Activated CD4-positive, alpha-beta T cell treated with anti-CD3 and anti-CD28 coated beads, Interleukin-2, Interleukin-6, amounts not matched to agents 100 ng/mL and 50 ng/mL, durations not matched to agents 16 hours and 8 hours (primary cell): Measurements from ENCODE around the gene ELMO3.

Source experiments
- DNase-seq: peaks from one replicate; pipeline ENCODE4 v3.0.0-alpha.2; 2020

Gene ELMO3

DNA sequence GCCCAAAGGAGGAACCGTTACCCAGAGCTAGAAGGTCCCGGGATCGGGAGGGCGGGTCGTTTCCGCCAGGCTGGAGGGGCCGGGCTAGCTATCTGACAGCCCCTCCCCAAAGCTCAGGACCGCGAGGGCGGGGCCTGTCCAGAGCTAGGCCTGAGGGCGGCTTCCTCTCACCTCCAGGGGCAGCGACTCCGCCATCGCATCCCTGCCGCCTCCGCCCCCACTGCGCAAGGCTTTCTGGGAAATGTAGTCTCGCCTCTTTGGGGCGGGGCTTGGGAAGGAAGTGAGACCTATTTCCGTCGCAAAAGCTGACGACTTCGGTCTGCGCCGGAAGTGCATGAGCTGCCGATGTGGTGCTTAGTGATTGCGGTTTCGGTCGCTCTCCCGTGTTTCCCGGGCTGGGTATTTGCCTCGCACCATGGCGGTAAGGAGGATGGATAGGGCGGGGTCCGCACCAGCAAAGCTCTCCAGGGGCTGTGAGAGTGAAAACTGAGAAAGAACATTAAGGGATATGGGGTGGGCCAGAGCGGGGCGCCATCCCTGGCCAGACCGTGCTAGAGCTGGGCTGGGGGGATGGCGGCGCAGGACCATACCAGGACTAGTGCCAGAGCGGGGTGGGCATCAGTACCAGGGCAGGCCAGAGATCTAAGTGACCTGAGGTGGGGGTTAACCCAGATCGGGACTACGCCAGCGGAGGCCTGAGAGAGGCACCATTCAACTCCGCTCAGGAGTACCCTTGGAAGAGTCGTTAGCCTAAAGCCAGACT, 28.1 kb downstream of the ELMO3 start, which contains the start of gene TMEM208:
TSS of gene TMEM208 (plus strand) at position 327 of the 763 bp plus-strand sequence. CDS start at position 416, 89 bp downstream.
- peak; percentile 100 for DNase-seq

GRCh38 chr16:67227567-67227921, 28.6 kb downstream of the ELMO3 start:
- no peak for DNase-seq

- no peak for DNase-seq
Measured at GRCh38 chr16:67228034-67228785, 29.3 kb downstream of the ELMO3 start.

- DNase-seq: no peak
Measured at GRCh38 chr16:67228905-67229304, 30.0 kb downstream of the ELMO3 start.

DNA sequence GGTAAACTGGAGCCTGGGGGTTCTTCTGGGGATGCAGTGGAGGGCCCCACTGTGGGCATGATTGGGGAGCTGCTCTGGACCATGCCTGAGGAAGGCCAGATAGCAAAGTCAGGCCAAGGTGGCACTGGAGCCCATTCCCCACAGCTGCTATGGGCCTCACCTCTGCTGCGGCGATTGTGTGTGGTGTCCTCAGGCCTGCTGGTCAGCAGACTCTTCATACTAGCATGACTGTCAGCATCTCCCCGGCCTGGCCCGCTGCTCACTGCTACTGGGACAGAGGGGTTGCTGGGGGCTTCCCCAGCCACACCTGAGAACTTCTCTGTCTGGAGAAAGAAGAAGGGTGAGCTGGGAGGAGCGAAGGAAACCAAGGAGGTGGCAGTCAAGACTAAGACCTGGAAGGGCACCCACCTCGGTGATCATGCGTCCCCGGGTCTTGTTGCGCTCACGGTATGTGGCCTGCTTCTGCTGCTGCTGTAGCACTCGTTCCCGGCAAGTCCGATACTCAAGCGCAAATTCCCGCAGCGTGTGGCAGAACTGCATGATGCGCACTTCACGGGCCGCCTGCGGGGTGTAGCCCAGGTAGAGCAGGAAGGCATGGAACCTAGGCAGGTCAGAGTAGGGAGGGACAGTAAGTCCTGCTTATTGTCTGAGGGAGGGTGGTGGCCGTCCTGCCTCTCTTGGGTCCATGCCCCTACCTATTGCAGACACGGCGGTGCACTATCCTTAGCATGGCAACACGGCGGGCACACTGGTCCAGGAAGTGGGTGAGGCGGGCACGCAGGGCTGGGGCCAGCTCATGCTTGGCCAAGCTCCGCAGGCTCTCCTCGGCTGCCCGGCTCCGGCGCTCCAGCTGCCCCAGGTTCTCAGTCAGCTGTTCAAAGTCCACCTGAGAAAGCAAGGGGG, 31.2 kb downstream of the ELMO3 start:
- DNase-seq: no peak

GRCh38 chr16:67230809-67231660, 32.1 kb downstream of the ELMO3 start:
- DNase-seq: no peak

DNA sequence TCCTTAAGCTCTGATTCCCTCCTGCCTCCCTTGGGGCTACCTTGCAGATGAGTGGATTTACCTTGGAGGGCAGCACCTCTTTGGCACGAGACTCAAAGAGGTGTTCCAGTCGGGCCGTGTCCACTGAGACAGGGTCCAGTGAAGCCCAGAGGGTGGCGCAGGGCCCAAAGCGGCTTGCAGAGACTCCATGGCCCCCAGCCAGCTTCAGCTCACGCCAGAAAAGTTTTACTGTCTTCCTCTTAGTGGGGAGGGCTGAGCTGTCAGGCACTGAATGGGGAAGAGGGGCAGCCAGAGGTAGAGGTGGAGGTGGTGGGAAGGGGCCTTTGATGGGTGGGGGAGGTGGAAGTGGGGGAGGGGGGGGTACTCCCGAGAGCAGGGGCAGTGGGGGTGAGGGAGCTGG, 34.7 kb downstream of the ELMO3 start:
- DNase-seq: no peak

- DNase-seq: no peak
Measured at GRCh38 chr16:67234180-67234597, 35.3 kb downstream of the ELMO3 start.

DNA sequence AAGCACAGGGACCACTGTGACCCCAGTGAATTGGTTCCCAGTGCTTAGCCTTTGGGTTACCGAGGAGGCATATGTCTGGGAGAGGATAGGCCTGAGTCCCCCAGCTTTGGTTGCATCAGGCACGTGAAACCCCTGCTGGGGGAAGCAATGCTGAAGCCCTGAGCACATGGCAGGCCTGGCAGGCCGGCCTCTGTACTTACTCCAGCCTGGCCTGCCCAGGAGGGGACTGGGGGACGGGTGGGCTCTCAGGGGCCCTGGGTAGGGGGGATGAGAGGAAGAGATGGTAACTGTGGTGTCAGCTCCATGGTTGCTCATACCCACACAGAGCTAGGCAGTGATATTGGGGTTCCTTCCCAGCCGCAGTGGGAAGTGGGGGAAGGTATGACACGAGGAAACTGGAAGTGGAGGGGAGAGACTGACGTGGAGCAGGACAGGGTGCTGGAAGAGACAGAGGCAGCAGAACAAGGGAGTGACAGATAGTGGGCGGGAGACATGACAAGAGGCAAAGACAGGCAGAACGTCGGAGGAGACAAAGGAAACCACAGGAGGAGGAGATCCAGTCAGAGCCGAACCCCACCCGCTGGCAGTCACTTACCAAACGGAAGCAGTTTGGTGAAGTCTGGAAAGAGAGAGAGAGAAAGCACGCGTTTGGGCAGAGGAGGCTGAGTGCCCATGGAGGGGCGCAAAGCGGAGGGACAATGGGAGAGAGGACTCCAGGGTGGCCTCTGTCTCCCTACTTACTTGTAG, 37.1 kb downstream of the ELMO3 start:
- DNase-seq: peak; percentile 74

GRCh38 chr16:67236563-67237395, 37.8 kb downstream of the ELMO3 start:
- peak; percentile 91 for DNase-seq

- no peak for DNase-seq
Measured at GRCh38 chr16:67237396-67238277, 38.7 kb downstream of the ELMO3 start.

GRCh38 chr16:67238278-67238575, 39.3 kb downstream of the ELMO3 start:
- no peak for DNase-seq

DNA sequence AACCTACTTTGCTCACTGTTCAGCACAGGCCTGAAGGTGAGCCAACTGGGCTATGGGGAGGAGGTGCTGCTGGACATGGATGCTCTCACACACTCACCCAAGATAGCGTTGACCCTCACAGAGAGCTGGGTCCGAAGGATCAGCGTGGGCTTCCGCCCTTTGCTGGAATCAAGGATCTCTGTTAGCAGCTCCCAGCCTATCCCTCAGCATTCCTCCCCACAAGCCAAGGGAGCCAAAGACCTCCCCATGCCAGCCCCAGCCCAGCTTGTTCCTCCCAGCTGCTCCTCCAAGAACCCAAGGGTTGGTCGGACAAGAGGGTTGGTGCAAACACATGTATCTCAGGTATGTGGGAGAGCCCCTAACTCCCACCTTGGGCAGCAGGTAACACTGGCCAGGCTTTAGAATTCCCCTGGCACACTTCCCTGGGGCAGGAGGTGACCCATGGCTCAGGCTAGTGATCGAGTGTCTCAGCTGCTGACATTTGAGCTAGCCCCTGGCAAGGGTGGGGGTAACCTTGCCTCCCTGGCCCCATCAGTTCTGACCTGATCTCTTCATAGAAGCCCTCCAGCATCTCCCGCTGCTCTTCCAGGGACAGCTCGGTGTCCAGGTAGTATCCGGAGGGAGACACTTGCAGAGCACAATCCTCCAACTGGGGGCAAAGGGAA, 40.0 kb downstream of the ELMO3 start:
- DNase-seq: no peak

DNA sequence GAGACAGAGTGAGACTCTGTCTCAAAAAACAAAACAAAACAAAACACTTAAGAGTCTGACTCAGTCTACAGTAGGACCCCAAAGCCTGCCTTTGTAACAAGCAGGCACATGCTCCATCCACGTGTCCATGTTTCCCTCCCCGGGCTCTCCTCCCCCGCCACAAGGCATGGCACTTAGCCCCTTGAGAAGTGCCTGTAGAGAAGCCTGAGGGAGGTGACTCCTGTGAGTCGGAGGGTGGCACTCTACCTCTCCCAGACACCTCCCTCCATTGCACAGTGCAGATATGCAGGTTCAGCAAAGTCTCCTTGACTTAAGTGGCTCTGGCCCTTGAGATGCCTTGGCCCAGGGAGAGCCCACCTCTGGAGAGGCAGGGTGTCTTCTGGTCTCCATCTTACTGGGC, 41.6 kb downstream of the ELMO3 start:
- no peak for DNase-seq

DNA sequence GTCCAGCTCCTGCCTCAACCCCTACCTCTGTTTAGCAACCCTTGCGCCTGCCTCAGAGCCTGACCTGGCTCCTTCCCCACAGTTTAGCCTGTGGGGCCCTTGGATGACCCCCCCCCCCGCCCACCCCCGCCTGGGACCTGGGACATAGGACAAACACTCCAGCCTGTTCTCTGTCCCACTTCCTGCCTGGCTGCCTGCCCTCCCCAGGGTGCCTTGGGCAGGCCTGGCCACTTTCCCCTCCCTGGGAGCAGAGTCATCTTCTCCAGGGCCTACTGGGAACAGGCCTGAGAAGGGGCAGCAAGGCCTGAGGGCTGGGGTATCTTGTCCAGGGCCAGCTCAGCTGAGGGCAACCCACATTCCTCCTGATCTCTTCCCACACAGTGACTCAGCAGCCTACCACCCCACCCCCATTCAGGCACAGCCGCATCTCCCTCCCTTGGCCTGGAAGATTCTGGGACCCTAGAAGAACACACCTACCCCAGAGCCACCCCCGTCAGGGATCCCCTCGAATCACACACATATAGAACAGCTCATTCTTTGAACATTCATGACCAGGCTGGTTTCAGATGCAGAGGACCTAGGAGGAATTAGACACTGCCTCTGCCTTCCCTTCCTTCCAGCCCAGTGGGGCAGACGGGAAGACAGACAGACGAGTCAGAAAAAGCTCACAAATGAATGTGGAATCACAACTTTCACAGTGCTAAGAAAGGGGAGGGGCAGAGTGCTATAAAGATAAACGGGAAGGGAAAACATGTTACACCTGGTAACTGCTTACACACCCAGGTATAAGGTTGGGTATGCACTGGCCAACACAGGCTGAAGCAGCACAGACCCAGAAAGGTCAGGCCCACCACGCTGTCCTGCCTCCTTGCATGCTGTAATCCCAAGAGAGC, 42.3 kb downstream of the ELMO3 start:
- no peak for DNase-seq

GRCh38 chr16:67242138-67242730, 43.3 kb downstream of the ELMO3 start:
- no peak for DNase-seq

- no peak for DNase-seq
Measured at GRCh38 chr16:67243481-67243880, 44.5 kb downstream of the ELMO3 start.
